WTC11 (cell line): ENCODE results near the gene P3R3URF. TPM values are rescaled to one million over a fixed set of nuclear protein-coding genes. Genes with fewer than 3 reads are reported as not detected.

Experiments used
- ATAC-seq: fragments of 200-7000 bp; cut with Tn5 transposase; 2 replicates; pipeline ENCODE4 v1.10.0; 2021; ENCODE audit warnings: mild to moderate bottlenecking, moderate library complexity
- CTCF ChIA-PET: fragments of 300-600 bp; sonication (Branson Sonifier 250); formaldehyde crosslinking; loops from one replicate; lab custom pipeline; 2021; ENCODE audit warnings: antibody characterized with exemption; lab: Charles Lee
- POLR2A ChIA-PET: fragments of 350-600 bp; sonication (Branson Sonifier 250); formaldehyde crosslinking; loops from one replicate; lab custom pipeline; 2021; ENCODE audit warnings: antibody characterized with exemption; lab: Charles Lee
- DNase-seq: peaks from one replicate; pipeline ENCODE4 v3.0.0; 2021; ENCODE audit warnings: low spot score
- H3K27ac Mint-ChIP-seq: 2 replicates; pipeline ENCODE4 v1.8.0; 2021; ENCODE audit warnings: mixed read lengths
- H3K27me3 Mint-ChIP-seq: 2 replicates; pipeline ENCODE4 v1.8.0; 2021; ENCODE audit warnings: low read depth, mild to moderate bottlenecking, moderate library complexity, mixed read lengths
- H3K36me3 Mint-ChIP-seq: 2 replicates; pipeline ENCODE4 v1.8.0; 2021; ENCODE audit warnings: mixed read lengths
- H3K4me1 Mint-ChIP-seq: 2 replicates; pipeline ENCODE4 v1.8.0; 2022; ENCODE audit warnings: mixed read lengths
- H3K4me3 Mint-ChIP-seq: 2 replicates; pipeline ENCODE4 v1.8.0; 2021; ENCODE audit warnings: mild to moderate bottlenecking, moderate library complexity, mixed read lengths
- H3K9me3 Mint-ChIP-seq: 2 replicates; pipeline ENCODE4 v1.8.0; 2021; ENCODE audit warnings: mixed read lengths
- ARID4B ChIP-seq: sonication (generic); formaldehyde crosslinking; IDR thresholded peaks from 2 replicates; pipeline ENCODE4 v1.8.0; 2023; ENCODE audit warnings: missing genetic modification reagents, mild to moderate bottlenecking, borderline replicate concordance
- CREB1 ChIP-seq: sonication (generic); formaldehyde crosslinking; IDR thresholded peaks from 2 replicates; pipeline ENCODE4 v1.8.0; 2023; ENCODE audit warnings: mild to moderate bottlenecking, missing genetic modification reagents
- ELF4 ChIP-seq: sonication (generic); formaldehyde crosslinking; IDR thresholded peaks from 2 replicates; pipeline ENCODE4 v1.8.1; 2022; ENCODE audit warnings: low read depth, mild to moderate bottlenecking, moderate library complexity, missing genetic modification reagents
- FOXJ3 ChIP-seq: sonication (generic); formaldehyde crosslinking; IDR thresholded peaks from 2 replicates; pipeline ENCODE4 v1.9.0; 2021; ENCODE audit warnings: missing genetic modification reagents, mild to moderate bottlenecking, borderline replicate concordance
- FOXP1 ChIP-seq: sonication (generic); formaldehyde crosslinking; IDR thresholded peaks from 2 replicates; pipeline ENCODE4 v1.8.0; 2022; ENCODE audit warnings: missing genetic modification reagents, mild to moderate bottlenecking, moderate library complexity, borderline replicate concordance
- IRF2 ChIP-seq: sonication (generic); formaldehyde crosslinking; IDR thresholded peaks from 2 replicates; pipeline ENCODE4 v1.8.0; 2022; ENCODE audit warnings: low read depth, missing genetic modification reagents, borderline replicate concordance
- JAZF1 ChIP-seq: fragments of 250-450 bp; sonication (Bioruptor Pico); IDR thresholded peaks from 2 replicates; pipeline ENCODE4 v1.9.0; 2021; ENCODE audit warnings: moderate library complexity, mild to moderate bottlenecking, inconsistent platforms
- JUN ChIP-seq: sonication (generic); formaldehyde crosslinking; IDR thresholded peaks from 2 replicates; pipeline ENCODE4 v1.8.0; 2023; ENCODE audit warnings: mild to moderate bottlenecking, missing genetic modification reagents
- KAT7 ChIP-seq: sonication (generic); formaldehyde crosslinking; IDR thresholded peaks from 2 replicates; pipeline ENCODE4 v1.8.1; 2023; ENCODE audit warnings: missing genetic modification reagents, mild to moderate bottlenecking, borderline replicate concordance
- MAX ChIP-seq: sonication (generic); formaldehyde crosslinking; IDR thresholded peaks from 2 replicates; pipeline ENCODE4 v1.8.0; 2022; ENCODE audit warnings: mild to moderate bottlenecking, missing genetic modification reagents
- MYBL2 ChIP-seq: sonication (generic); formaldehyde crosslinking; IDR thresholded peaks from 2 replicates; pipeline ENCODE4 v1.8.1; 2023; ENCODE audit warnings: mild to moderate bottlenecking, moderate library complexity, missing genetic modification reagents
- NR1H2 ChIP-seq: sonication (generic); formaldehyde crosslinking; IDR thresholded peaks from 2 replicates; pipeline ENCODE4 v1.9.0; 2021; ENCODE audit warnings: mild to moderate bottlenecking, moderate library complexity, missing genetic modification reagents
- OVOL2 ChIP-seq: fragments of 250-450 bp; sonication (Bioruptor Pico); IDR thresholded peaks from 2 replicates; pipeline ENCODE4 v1.9.0; 2021; ENCODE audit warnings: mild to moderate bottlenecking, borderline replicate concordance
- RORB ChIP-seq: fragments of 250-450 bp; sonication (Bioruptor Pico); IDR thresholded peaks from 2 replicates; pipeline ENCODE4 v1.9.0; 2021; ENCODE audit warnings: mild to moderate bottlenecking
- SMAD3 ChIP-seq: sonication (generic); formaldehyde crosslinking; IDR thresholded peaks from 2 replicates; pipeline ENCODE4 v1.8.0; 2022; ENCODE audit warnings: missing genetic modification reagents, mild to moderate bottlenecking, borderline replicate concordance
- SP1 ChIP-seq: sonication (generic); formaldehyde crosslinking; conservative IDR thresholded peaks from 2 replicates; pipeline ENCODE4 v1.8.1; 2022; ENCODE audit warnings: missing genetic modification reagents
- ZBTB43 ChIP-seq: sonication (generic); formaldehyde crosslinking; IDR thresholded peaks from 2 replicates; pipeline ENCODE4 v1.8.1; 2023; ENCODE audit warnings: mild to moderate bottlenecking, missing genetic modification reagents
- ZNF121 ChIP-seq: sonication (generic); formaldehyde crosslinking; IDR thresholded peaks from 2 replicates; pipeline ENCODE4 v1.8.0; 2023; ENCODE audit warnings: missing genetic modification reagents
- ZNF138 ChIP-seq: sonication (generic); formaldehyde crosslinking; conservative IDR thresholded peaks from 2 replicates; pipeline ENCODE4 v1.8.1; 2022; ENCODE audit warnings: mild to moderate bottlenecking, moderate library complexity, missing genetic modification reagents
- ZNF232 ChIP-seq: sonication (generic); formaldehyde crosslinking; IDR thresholded peaks from 2 replicates; pipeline ENCODE4 v1.8.0; 2022; ENCODE audit warnings: mild to moderate bottlenecking, missing genetic modification reagents
- ZNF425 ChIP-seq: fragments of 250-450 bp; sonication (Bioruptor Pico); conservative IDR thresholded peaks from 2 replicates; pipeline ENCODE4 v1.9.0; 2021; ENCODE audit warnings: mild to moderate bottlenecking
- ZSCAN18 ChIP-seq: fragments of 250-450 bp; sonication (Bioruptor Pico); IDR thresholded peaks from 2 replicates; pipeline ENCODE4 v2.1.2; 2022; ENCODE audit warnings: mild to moderate bottlenecking, moderate library complexity
- total RNA-seq: library from RNA; stranded (reverse); gene quantifications from 3 replicates; pipeline ENCODE4 v1.2.3, GENCODE V29; 2021

The P3R3URF gene
- total RNA-seq, 1 experiment from 2014 or later = not detected

- TF ChIP-seq JUN (CRISPR knock-in tag) = no peak
- TF ChIP-seq CREB1 (CRISPR knock-in tag) = peak; percentile 34; the same call in 1 of the 2 replicates
- no peak for TF ChIP-seq ZSCAN18 (CRISPR knock-in tag)
- TF ChIP-seq SP1 (CRISPR knock-in tag) = 0 out of 2 replicates have a peak, but pooled peaks have one; percentile 31
- 0 out of 2 replicates have a peak, but pooled peaks have one; percentile 32 for TF ChIP-seq MYBL2 (CRISPR knock-in tag)
- no peak for TF ChIP-seq SMAD3 (CRISPR knock-in tag)
- peak; percentile 52 for DNase-seq
- H3K4me3 Mint-ChIP-seq = peak overlapping the region; percentile 57
- peak; percentile 50 for ATAC-seq
- no peaks in the 10 kb centered on the region for H3K36me3 Mint-ChIP-seq
- POLR2A ChIA-PET = interaction anchor here (1.7 kb wide), 1 partner anchor 35 kb away, joined by 7 read pairs; the partner anchor contains the start of gene PIK3R3
- H3K27ac Mint-ChIP-seq = no peak overlapping the region
- H3K27me3 Mint-ChIP-seq = peaks cover 49% of the 10 kb centered on the region
- H3K4me1 Mint-ChIP-seq = peaks cover 24% of the 10 kb centered on the region
- CTCF ChIA-PET = interaction anchor here (0.6 to 3.1 kb wide), 8 partner anchors 9 to 620 kb away, joined by 3 to 11 read pairs (median 4); no protein-coding TSS in a partner anchor
- H3K9me3 Mint-ChIP-seq = no peaks in the 10 kb centered on the region
These were observed 9.5 kb downstream of the P3R3URF start for GRCh38 chr1:46166521-46167462.

GRCh38 chr1:46160212-46160611 lies 16.1 kb downstream of the P3R3URF start:
- H3K36me3 Mint-ChIP-seq = no peaks in the 10 kb centered on the region
- TF ChIP-seq IRF2 (CRISPR knock-in tag) = no peak
- TF ChIP-seq ELF4 (CRISPR knock-in tag) = no peak
- TF ChIP-seq, all 79 proteins: peak for 0
- DNase-seq (no peak), ATAC-seq (no peak)
- H3K9me3 Mint-ChIP-seq = no peaks in the 10 kb centered on the region
- ChIA-PET POLR2A (no interaction called here), CTCF (no interaction called here)
- H3K4me3 Mint-ChIP-seq = no peak overlapping the region
- H3K27ac Mint-ChIP-seq = no peak overlapping the region
- peaks cover 5% of the 10 kb centered on the region; the same call in 1 of the 2 replicates for H3K27me3 Mint-ChIP-seq
- no peaks in the 10 kb centered on the region for H3K4me1 Mint-ChIP-seq

GRCh38 chr1:46159516-46159915 lies 16.8 kb downstream of the P3R3URF start:
- H3K27ac Mint-ChIP-seq = no peak overlapping the region
- POLR2A ChIA-PET = interaction anchor here (0.6 kb wide), 1 partner anchor 118 kb away, joined by 4 read pairs; no protein-coding TSS in a partner anchor
- H3K27me3 Mint-ChIP-seq = no peaks in the 10 kb centered on the region

More at GRCh38 chr1:46159516-46159915, 16.8 kb downstream of the P3R3URF start:
- H3K4me3 Mint-ChIP-seq = no peak overlapping the region
- DNase-seq = no peak
- H3K36me3 Mint-ChIP-seq = no peaks in the 10 kb centered on the region
- ATAC-seq = no peak
- no peaks in the 10 kb centered on the region for H3K4me1 Mint-ChIP-seq
- CTCF ChIA-PET = no interaction called here
- TF ChIP-seq FOXJ3 (CRISPR knock-in tag) = no peak
- TF ChIP-seq NR1H2 (CRISPR knock-in tag) = no peak
- TF ChIP-seq ZNF138 = no peak
- no peak for TF ChIP-seq FOXP1 (CRISPR knock-in tag)
- no peak for TF ChIP-seq ZNF121
- no peak for TF ChIP-seq JAZF1
- TF ChIP-seq OVOL2 (CRISPR knock-in tag) = no peak
- no peak for TF ChIP-seq ZNF232 (CRISPR knock-in tag)
- no peak for TF ChIP-seq KAT7 (CRISPR knock-in tag)
- no peak for TF ChIP-seq ZNF425
- TF ChIP-seq ARID4B (CRISPR knock-in tag) = no peak
- TF ChIP-seq MAX = no peak
- TF ChIP-seq RORB (CRISPR knock-in tag) = no peak
- TF ChIP-seq ZBTB43 = no peak
- no peaks in the 10 kb centered on the region for H3K9me3 Mint-ChIP-seq
